Lower lobe of right lung (tissue), 2 donors: ENCODE results near the gene ACTN1. TPM values are rescaled to one million over a fixed set of nuclear protein-coding genes. Genes with fewer than 3 reads are reported as not detected.

Experiments used
- ATAC-seq, 2 donors: fragments of 200-7000 bp; cut with Tn5 transposase; one replicate each; pipeline ENCODE4 v1.9.1; 2020 to 2022; ENCODE audit warnings: mild to moderate bottlenecking in 2 of 2, moderate library complexity in 2 of 2
- DNase-seq: peaks from one replicate; pipeline ENCODE4 v3.0.0-alpha.2; 2020
- H3K27ac ChIP-seq: fragments of 200-600 bp; one replicate; pipeline ENCODE4 v1.8.0; 2022
- H3K27me3 ChIP-seq: fragments of 200-600 bp; one replicate; pipeline ENCODE4 v1.8.0; 2022; ENCODE audit warnings: low read depth
- H3K36me3 ChIP-seq: fragments of 200-600 bp; one replicate; pipeline ENCODE4 v1.8.0; 2022; ENCODE audit warnings: mild to moderate bottlenecking
- H3K4me1 ChIP-seq: fragments of 200-600 bp; one replicate; pipeline ENCODE4 v1.8.0; 2022
- H3K4me3 ChIP-seq: fragments of 200-600 bp; one replicate; pipeline ENCODE4 v1.8.0; 2022; ENCODE audit warnings: mild to moderate bottlenecking
- H3K9me3 ChIP-seq: fragments of 200-600 bp; one replicate; pipeline ENCODE4 v1.8.0; 2022
- intact Hi-C: fragments of 100-400 bp; cut with DNase I; formaldehyde crosslinking; loops from one replicate; pipeline ENCODE4 v1.11.0; 2022
- total RNA-seq: library from RNA; stranded (reverse); fragmentation: NEBNext Ultra II Directional; extraction: Animal tissue kit (Norgen Biotek cat#: 25700); gene quantifications from one replicate; pipeline ENCODE4 v1.2.1, GENCODE V29; 2021
- TF ChIP-seq, protein P1 (sequence below): fragments of 200-600 bp; IDR thresholded peaks from one replicate; pipeline ENCODE4 v1.8.0; 2022; ENCODE audit warnings: antibody characterized with exemption, mild to moderate bottlenecking
- donor health status: DM: no; HTN: yes; CAD: no; lungs with severe emphysema.

Gene ACTN1
- total RNA-seq, 1 donor from 2014 or later = 124 TPM

GRCh38 chr14:68967459-68967940, 11.6 kb downstream of the ACTN1 start:
- peak overlapping the region; percentile 40 for H3K27ac ChIP-seq
- no peaks in the 10 kb centered on the region for H3K27me3 ChIP-seq
- TF ChIP-seq, protein P1, sequence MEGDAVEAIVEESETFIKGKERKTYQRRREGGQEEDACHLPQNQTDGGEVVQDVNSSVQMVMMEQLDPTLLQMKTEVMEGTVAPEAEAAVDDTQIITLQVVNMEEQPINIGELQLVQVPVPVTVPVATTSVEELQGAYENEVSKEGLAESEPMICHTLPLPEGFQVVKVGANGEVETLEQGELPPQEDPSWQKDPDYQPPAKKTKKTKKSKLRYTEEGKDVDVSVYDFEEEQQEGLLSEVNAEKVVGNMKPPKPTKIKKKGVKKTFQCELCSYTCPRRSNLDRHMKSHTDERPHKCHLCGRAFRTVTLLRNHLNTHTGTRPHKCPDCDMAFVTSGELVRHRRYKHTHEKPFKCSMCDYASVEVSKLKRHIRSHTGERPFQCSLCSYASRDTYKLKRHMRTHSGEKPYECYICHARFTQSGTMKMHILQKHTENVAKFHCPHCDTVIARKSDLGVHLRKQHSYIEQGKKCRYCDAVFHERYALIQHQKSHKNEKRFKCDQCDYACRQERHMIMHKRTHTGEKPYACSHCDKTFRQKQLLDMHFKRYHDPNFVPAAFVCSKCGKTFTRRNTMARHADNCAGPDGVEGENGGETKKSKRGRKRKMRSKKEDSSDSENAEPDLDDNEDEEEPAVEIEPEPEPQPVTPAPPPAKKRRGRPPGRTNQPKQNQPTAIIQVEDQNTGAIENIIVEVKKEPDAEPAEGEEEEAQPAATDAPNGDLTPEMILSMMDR = no peak
- DNase-seq (no peak), ATAC-seq (no peak)
- peaks cover 71% of the 10 kb centered on the region for H3K4me1 ChIP-seq
- peaks cover 7% of the 10 kb centered on the region for H3K36me3 ChIP-seq
- intact Hi-C loops = no loop called here
- no peak overlapping the region for H3K4me3 ChIP-seq
- no peaks in the 10 kb centered on the region for H3K9me3 ChIP-seq

DNA sequence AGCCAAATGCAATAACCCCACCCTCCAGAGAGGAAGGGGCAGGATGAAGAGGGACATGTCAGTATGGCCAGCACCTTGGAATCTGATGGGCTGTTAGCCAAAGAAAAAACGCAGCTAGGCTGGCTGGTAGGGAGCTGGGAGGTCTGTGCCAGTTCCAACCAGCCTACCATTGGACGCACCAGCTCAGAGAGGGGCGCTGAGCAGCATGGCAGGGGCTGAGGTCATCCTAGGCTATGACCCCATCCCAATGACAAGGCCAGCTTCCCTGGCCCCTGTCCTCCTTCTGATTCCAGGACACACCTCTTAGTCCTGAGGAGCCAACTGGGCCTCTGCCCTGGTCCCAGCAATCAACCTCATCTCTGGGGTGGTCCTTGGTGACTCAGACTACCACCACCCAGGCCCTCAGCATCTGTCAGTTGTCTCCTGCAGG, 12.2 kb downstream of the ACTN1 start:
- H3K27ac ChIP-seq = peak overlapping the region; percentile 40
- no peak for DNase-seq

GRCh38 chr14:68965261-68965761, 13.8 kb downstream of the ACTN1 start:
- H3K27ac ChIP-seq = peak overlapping the region; percentile 5
- intact Hi-C loops = no loop called here
- no peaks in the 10 kb centered on the region for H3K9me3 ChIP-seq
- no peaks in the 10 kb centered on the region for H3K36me3 ChIP-seq
- ATAC-seq (peak; percentile 64 to 78), DNase-seq (no peak)
- no peak overlapping the region for H3K4me3 ChIP-seq
- TF ChIP-seq, protein P1 = no peak
- peaks cover 70% of the 10 kb centered on the region for H3K4me1 ChIP-seq
- H3K27me3 ChIP-seq = no peaks in the 10 kb centered on the region

More for the DNA sequence above, 12.2 kb downstream of the ACTN1 start:
- Histone ChIP-seq H3K36me3 (peaks cover under 1% of the 10 kb centered on the region), H3K4me3 (no peak overlapping the region), H3K4me1 (peaks cover 74% of the 10 kb centered on the region), H3K9me3 (no peaks in the 10 kb centered on the region), H3K27me3 (no peaks in the 10 kb centered on the region)
- TF ChIP-seq, protein P1 = no peak
- intact Hi-C loops = no loop called here
- ATAC-seq = peak; percentile 3 to 4

GRCh38 chr14:68964300-68965093, 14.6 kb downstream of the ACTN1 start:
- intact Hi-C loops = no loop called here
- Histone ChIP-seq H3K4me1 (peaks cover 70% of the 10 kb centered on the region), H3K9me3 (no peaks in the 10 kb centered on the region), H3K36me3 (no peaks in the 10 kb centered on the region), H3K27me3 (no peaks in the 10 kb centered on the region), H3K4me3 (no peak overlapping the region), H3K27ac (no peak overlapping the region)
- TF ChIP-seq, protein P1 = no peak
- no peak for ATAC-seq
- DNase-seq = no peak

GRCh38 chr14:68962681-68963080, 16.4 kb downstream of the ACTN1 start:
- no peaks in the 10 kb centered on the region for H3K9me3 ChIP-seq
- H3K36me3 ChIP-seq = no peaks in the 10 kb centered on the region
- intact Hi-C loops = no loop called here
- no peak for DNase-seq
- ATAC-seq = no peak
- no peaks in the 10 kb centered on the region for H3K27me3 ChIP-seq
- TF ChIP-seq, protein P1 = no peak
- H3K4me3 ChIP-seq = no peak overlapping the region
- H3K4me1 ChIP-seq = peaks cover 73% of the 10 kb centered on the region
- H3K27ac ChIP-seq = no peak overlapping the region
